H1 (cell line): ENCODE results near the gene DOCK6. TPM values are rescaled to one million over a fixed set of nuclear protein-coding genes. Genes with fewer than 3 reads are reported as not detected.
A peak's percentile ranks its signal among the peaks of the same experiment; 100 is the strongest.

Source experiments
- CTCF ChIA-PET: fragments of 300-600 bp; sonication (Branson Sonifier 250); formaldehyde crosslinking; loops from one replicate; lab custom pipeline; 2021; ENCODE audit not compliant: partially characterized antibody; lab: Charles Lee
- POLR2A ChIA-PET: fragments of 300-600 bp; sonication (Branson Sonifier 250); formaldehyde crosslinking; loops from one replicate; lab custom pipeline; 2021; ENCODE audit warnings: inconsistent platforms; ENCODE audit not compliant: partially characterized antibody; lab: Charles Lee
- DNase-seq, 2 experiments: peaks; one replicate each; pipeline versions ENCODE4 v3.0.0 to v3.0.0-alpha.2; 2010 to 2022; ENCODE audit warnings: low spot score in 2 of 2, low read depth in 1 of 2, mixed read lengths in 1 of 2
- FAIRE-seq: peaks from 2 replicates; lab custom pipeline; 2011; peaks lifted over from hg19 to GRCh38; lab: Jason Lieb, UNC
- H2AFZ ChIP-seq: 2 replicates; pipeline ENCODE4 v1.8.1; 2012; ENCODE audit warnings: low read length, inconsistent platforms
- H2AK5ac ChIP-seq: 2 replicates; pipeline ENCODE4 v1.6.1; 2013; ENCODE audit warnings: low read depth, low read length
- H2BK120ac ChIP-seq: replicated peaks from 2 replicates; pipeline ENCODE3; 2013; ENCODE audit warnings: low read depth, low read length, inconsistent platforms
- H2BK12ac ChIP-seq: 2 replicates; pipeline ENCODE4 v1.6.1; 2013; ENCODE audit warnings: low read depth, low read length
- H2BK15ac ChIP-seq: 2 replicates; pipeline ENCODE4 v1.6.1; 2013; ENCODE audit warnings: low read length
- H2BK20ac ChIP-seq: 2 replicates; pipeline ENCODE4 v1.6.1; 2013; ENCODE audit warnings: low read length
- H2BK5ac ChIP-seq: 2 replicates; pipeline ENCODE4 v1.6.1; 2013; ENCODE audit warnings: low read depth, low read length
- H3K14ac ChIP-seq: 2 replicates; pipeline ENCODE4 v1.6.1; 2013; ENCODE audit warnings: inconsistent platforms; ENCODE audit not compliant: insufficient read length
- H3K18ac ChIP-seq: 2 replicates; pipeline ENCODE4 v1.6.1; 2013; ENCODE audit warnings: low read length; ENCODE audit errors: extremely low read depth
- H3K23ac ChIP-seq: 2 replicates; pipeline ENCODE4 v1.6.1; 2013; ENCODE audit warnings: inconsistent platforms; ENCODE audit not compliant: insufficient read length
- H3K23me2 ChIP-seq: 2 replicates; pipeline ENCODE4 v1.6.1; 2013; ENCODE audit warnings: low read depth, low read length
- H3K27ac ChIP-seq: 2 replicates; pipeline ENCODE4 v1.6.1; 2011; ENCODE audit warnings: low read depth, low read length, inconsistent platforms
- H3K27me3 ChIP-seq, 4 experiments: replicated peaks in 1 of 4; 1 replicate in 1 of 4; 2 replicates in 3 of 4; pipeline versions ENCODE4 v1.6.1 to v1.8.1; 2011 to 2013; ENCODE audit warnings: low read length in 3 of 4, mild to moderate bottlenecking in 3 of 4, inconsistent platforms in 2 of 4, mixed read lengths in 2 of 4, moderate library complexity in 1 of 4; ENCODE audit not compliant: control insufficient read depth in 3 of 4, insufficient read depth in 3 of 4; ENCODE audit errors: extremely low read depth in 1 of 4
- H3K36me3 ChIP-seq, 4 experiments: 2 replicates each; pipeline versions ENCODE4 v1.6.1 to v1.8.1; 2011 to 2013; ENCODE audit warnings: mild to moderate bottlenecking in 4 of 4, low read length in 3 of 4, moderate library complexity in 2 of 4, control low read depth in 1 of 4, inconsistent platforms in 1 of 4; ENCODE audit not compliant: insufficient read depth in 4 of 4, control insufficient read depth in 2 of 4
- H3K4ac ChIP-seq: replicated peaks from 2 replicates; pipeline ENCODE3; 2013; ENCODE audit warnings: low read length, low read depth, mixed read lengths, inconsistent platforms; ENCODE audit not compliant: insufficient read length
- H3K4me1 ChIP-seq, 4 experiments: replicated peaks in 1 of 4; 1 replicate in 1 of 4; 2 replicates in 3 of 4; pipeline versions ENCODE4 v1.6.1 to v1.8.1; 2011 to 2013; ENCODE audit warnings: low read length in 3 of 4, inconsistent platforms in 2 of 4, mixed read lengths in 1 of 4; ENCODE audit not compliant: insufficient read depth in 4 of 4, control insufficient read depth in 3 of 4
- H3K4me2 ChIP-seq, 2 experiments: 2 replicates each; pipeline versions ENCODE4 v1.6.1 to v1.8.1; 2011 to 2013; ENCODE audit warnings: low read depth in 2 of 2, low read length in 2 of 2, control low read depth in 1 of 2, inconsistent platforms in 1 of 2, mild to moderate bottlenecking in 1 of 2; ENCODE audit not compliant: insufficient read depth in 1 of 2
- H3K4me3 ChIP-seq, 4 experiments: fragments of 200-600, 300-600 bp in 1 of 4; sonication (generic), shearing (Covaris generic), sonication (Bioruptor Twin) in 1 of 4; 2 replicates each; pipeline versions ENCODE4 v1.5.1 to v1.8.1; 2011 to 2016; ENCODE audit warnings: low read length in 4 of 4, low read depth in 3 of 4, control low read depth in 2 of 4, inconsistent platforms in 2 of 4, mild to moderate bottlenecking in 2 of 4, mixed read lengths in 1 of 4, moderate library complexity in 1 of 4; ENCODE audit not compliant: insufficient read depth in 2 of 4; ENCODE audit errors: extremely low read depth in 1 of 4
- H3K56ac ChIP-seq: replicated peaks from 2 replicates; pipeline ENCODE3; 2013; ENCODE audit warnings: low read depth, mild to moderate bottlenecking, mixed read lengths, low read length, inconsistent platforms; ENCODE audit not compliant: insufficient read length
- H3K79me1 ChIP-seq: 2 replicates; pipeline ENCODE4 v1.6.1; 2013; ENCODE audit warnings: low read depth, low read length, control low read depth
- H3K79me2 ChIP-seq, 2 experiments: 2 replicates each; pipeline versions ENCODE4 v1.6.1 to v1.8.1; 2012 to 2013; ENCODE audit warnings: low read length in 2 of 2, mild to moderate bottlenecking in 2 of 2, inconsistent platforms in 1 of 2; ENCODE audit not compliant: insufficient read depth in 2 of 2, control insufficient read depth in 1 of 2
- H3K9ac ChIP-seq, 4 experiments: replicated peaks in 1 of 4; 1 replicate in 1 of 4; 2 replicates in 3 of 4; pipeline versions ENCODE4 v1.6.1 to v1.8.1; 2011 to 2013; ENCODE audit warnings: low read depth in 3 of 4, low read length in 3 of 4, control low read depth in 2 of 4, mild to moderate bottlenecking in 2 of 4, moderate library complexity in 2 of 4, inconsistent platforms in 1 of 4; ENCODE audit errors: extremely low read depth in 1 of 4
- H3K9me3 ChIP-seq, 2 experiments: 2 replicates each; pipeline versions ENCODE4 v1.6.1 to v1.8.1; 2012 to 2013; ENCODE audit warnings: mild to moderate bottlenecking in 2 of 2, moderate library complexity in 2 of 2, control low read depth in 1 of 2, inconsistent platforms in 1 of 2, low read depth in 1 of 2, low read length in 1 of 2, mixed read lengths in 1 of 2; ENCODE audit not compliant: insufficient read depth in 2 of 2
- H4K20me1 ChIP-seq, 2 experiments: replicated peaks in 1 of 2; 2 replicates each; pipeline versions ENCODE3 to v1.8.1; 2011 to 2013; ENCODE audit warnings: inconsistent platforms in 2 of 2, low read length in 2 of 2, mild to moderate bottlenecking in 1 of 2; ENCODE audit not compliant: insufficient read depth in 2 of 2, control insufficient read depth in 1 of 2
- H4K5ac ChIP-seq: 2 replicates; pipeline ENCODE4 v1.6.1; 2013; ENCODE audit warnings: low read length, low read depth, mixed read lengths, inconsistent platforms; ENCODE audit not compliant: insufficient read length
- H4K8ac ChIP-seq: 2 replicates; pipeline ENCODE4 v1.8.0; 2013; ENCODE audit warnings: mild to moderate bottlenecking, moderate library complexity, low read length, inconsistent platforms; ENCODE audit not compliant: insufficient read depth; ENCODE audit errors: extremely low read depth
- H4K91ac ChIP-seq: replicated peaks from 2 replicates; pipeline ENCODE3; 2013; ENCODE audit warnings: low read length, mixed read lengths, inconsistent platforms; ENCODE audit not compliant: insufficient read length
- RAD21 ChIP-seq, 2 experiments: IDR thresholded peaks in 1 of 2; conservative IDR thresholded peaks in 1 of 2; 2 replicates each; pipeline ENCODE4 v1.6.1; 2011; ENCODE audit warnings: low read depth in 2 of 2, low read length in 2 of 2, improper control_type of control experiment in 1 of 2, inconsistent platforms in 1 of 2, mild to moderate bottlenecking in 1 of 2, moderate library complexity in 1 of 2
- TBP ChIP-seq: IDR thresholded peaks from 2 replicates; pipeline ENCODE4 v1.6.1; 2011; ENCODE audit warnings: low read depth, low read length, improper control_type of control experiment
- WGBS, 2 experiments: shearing (Covaris generic) in 1 of 2; methylation state at CpG; one replicate each; pipeline versions ENCODE4 v1.1.6 to v1.1.7; 2013 to 2015; ENCODE audit warnings: low lambda C conversion rate in 2 of 2, mixed read lengths in 2 of 2, inconsistent platforms in 1 of 2, low coverage in 1 of 2, missing lambda C conversion rate in 1 of 2; ENCODE audit not compliant: insufficient replicate concordance in 2 of 2, insufficient coverage in 1 of 2, insufficient read length in 1 of 2; ENCODE audit errors: extremely low coverage in 1 of 2, missing lambda C conversion rate in 1 of 2; 5-methylcytosine and 5-hydroxymethylcytosine counted together
- polyA plus RNA-seq, 7 experiments: library from polyadenylated mRNA; depleted of rRNA in 3 of 7; stranded (reverse) in 5 of 7; unstranded in 2 of 7; fragments of >200 nt in 5 of 7; fragments of 200-250 nt in 2 of 7; gene quantifications; 1 replicate in 5 of 7; 2 replicates in 1 of 7; 4 replicates in 1 of 7; pipeline versions ENCODE4 v1.2.1 to v1.2.3, GENCODE V29; 2011 to 2013; ENCODE audit warnings: missing spikeins in 2 of 7, mixed read lengths in 2 of 7
- total RNA-seq: library from RNA; stranded (reverse); fragmentation: NEBNext Ultra II Directional; extraction: Animal tissue kit (Norgen Biotek cat#: 25700); gene quantifications from 2 replicates; pipeline ENCODE4 v1.2.1, GENCODE V29; 2021

DOCK6 gene
- total and polyA plus RNA-seq, 2 of the 8 experiments (the other 6 are each of a cell fraction or from before 2014, with no cell fraction given): 25.5 to 54.7 TPM

GRCh38 chr19:11202488-11203193 lies 59.7 kb downstream of the DOCK6 start:
- no peak for TF ChIP-seq RAD21 (IDR thresholded peaks at IDR 0.05 in 1 of 2, conservative IDR thresholded peaks at IDR 0.05 in 1 of 2; ENCODE audit: low read depth in 2 of 2, low read length in 2 of 2)
- no peak for TF ChIP-seq TBP

More at GRCh38 chr19:11202488-11203193, 59.7 kb downstream of the DOCK6 start:
- Histone ChIP-seq H3K56ac (no peak overlapping the region), H4K8ac (peak overlapping the region; percentile 29; the same call in 1 of the 2 replicates), H3K23me2 (0 out of 2 replicates have a peak, but pooled peaks cover 2% of the 10 kb centered on the region), H2AFZ (no peak overlapping the region), H3K79me1 (no peaks in the 10 kb centered on the region), H3K4me3 (no peak overlapping the region), H4K20me1 (peaks cover 0 to 1% of the 10 kb centered on the region in 2 experiments), H2AK5ac (no peak overlapping the region), H3K14ac (no peak overlapping the region), H3K4me1 (no peaks in the 10 kb centered on the region; a peak in 2 of 7 replicates), H3K9ac (no peak overlapping the region), H4K5ac (no peak overlapping the region), H3K23ac (no peak overlapping the region), H3K27ac (no peak overlapping the region), H3K4ac (no peak overlapping the region), H3K79me2 (no peaks in the 10 kb centered on the region), H2BK5ac (no peak overlapping the region), H2BK120ac (no peak overlapping the region), H3K4me2 (no peak overlapping the region), H3K18ac (no peak overlapping the region), H2BK12ac (no peak overlapping the region), H4K91ac (no peak overlapping the region), H3K27me3 (no peaks in the 10 kb centered on the region), H3K36me3 (peaks cover 0 to 3% (median 0%) of the 10 kb centered on the region in 4 experiments; a peak in 1 of 8 replicates), H2BK15ac (no peak overlapping the region), H3K9me3 (no peaks in the 10 kb centered on the region), H2BK20ac (no peak overlapping the region)
- ChIA-PET POLR2A (interaction anchor here (1.0 to 1.1 kb wide), 2 partner anchors 64 to 77 kb away, joined by 3 read pairs; no protein-coding TSS in a partner anchor), CTCF (interaction anchor here (0.9 to 2.8 kb wide), 5 partner anchors 15 to 77 kb away, joined by 3 to 18 read pairs (median 6); no protein-coding TSS in a partner anchor)
- 94% methylated on average over 20 of the region's 20 CpGs; no CpG with 5 or more reads in 1 of the 2 experiments for WGBS, 2 experiments
- DNase-seq (no peak), FAIRE-seq (no peak)
